Measurements from ENCODE around the gene CLHC1. TPM values are rescaled to one million over a fixed set of nuclear protein-coding genes. Genes with fewer than 3 reads are reported as not detected.
"Not testable (repeated sequence)": the region's sequence is repeated elsewhere in the genome, so short reads cannot be mapped to it uniquely, and the experiment has no call there.

The CLHC1 gene
- polyA plus RNA-seq, 3 donors: 16.6 to 33.0 (median 30.4) TPM

DNA sequence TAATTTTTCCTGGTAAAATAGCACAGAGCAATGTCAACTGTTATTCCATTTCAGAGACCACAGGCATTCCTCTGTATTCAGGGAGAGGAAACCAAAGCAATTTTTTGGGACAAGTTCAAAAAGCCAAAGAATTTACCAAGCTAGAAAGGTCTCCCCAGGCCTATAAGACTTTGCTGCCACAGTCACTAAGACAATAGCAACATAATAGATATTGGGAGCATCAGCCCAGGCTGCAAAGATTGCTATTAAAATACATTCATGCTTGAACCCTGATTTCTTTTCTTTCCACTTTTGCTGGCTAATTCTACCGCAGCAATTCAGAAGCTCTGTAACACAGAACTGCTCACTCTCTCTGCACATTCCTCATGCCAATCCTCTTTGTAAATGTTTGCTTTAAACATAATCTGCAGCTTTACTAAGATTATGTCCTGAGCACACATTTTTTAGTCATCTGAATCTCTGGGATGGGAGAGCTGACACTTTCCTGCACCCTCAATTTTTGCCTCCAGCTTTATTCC lies 76.3 kb downstream of the CLHC1 start:
- DNase-seq: no peak

DNA sequence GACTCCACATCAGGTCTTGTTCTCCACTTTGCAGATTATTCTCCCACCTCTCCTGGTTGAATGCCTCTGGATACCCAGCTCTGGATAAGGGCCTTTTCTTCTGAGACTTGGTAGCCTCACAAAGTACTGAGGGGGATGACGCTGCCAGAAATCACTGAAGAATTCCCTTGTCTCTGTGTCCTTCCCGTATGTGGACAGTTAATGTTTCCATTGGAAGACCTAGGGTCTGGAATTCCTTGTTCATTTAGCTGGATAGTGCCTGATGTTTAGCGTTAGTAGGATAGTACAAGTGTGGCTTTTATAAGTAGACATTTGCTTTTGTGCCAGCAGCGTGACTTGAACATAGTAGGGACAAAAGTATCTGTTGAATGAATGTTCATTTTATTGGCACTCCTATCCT lies 76.9 kb downstream of the CLHC1 start:
- no peak for DNase-seq

DNA sequence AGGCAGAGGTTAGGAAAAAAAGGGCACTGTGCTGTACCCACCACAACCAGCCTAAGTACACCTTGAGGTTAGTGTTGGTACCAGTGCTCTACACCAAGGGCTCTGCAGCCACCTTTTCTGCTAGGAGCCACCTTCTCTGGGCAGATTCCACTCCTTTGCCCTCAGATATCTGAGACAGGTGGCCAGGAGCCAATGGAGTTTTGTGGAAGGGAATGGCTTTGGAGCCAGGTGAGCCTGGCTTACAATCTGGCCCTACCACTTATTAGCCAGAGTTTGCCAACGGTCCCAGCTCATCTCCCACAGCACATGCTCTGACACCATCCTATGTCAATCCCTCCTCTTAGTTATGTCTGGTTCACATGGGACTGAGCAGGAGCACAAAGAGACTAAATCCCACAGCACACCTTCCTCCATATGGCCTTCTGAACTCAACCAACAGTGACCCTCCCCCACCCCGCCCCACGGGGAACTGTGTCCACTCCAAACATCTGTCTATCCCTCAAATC lies 77.5 kb downstream of the CLHC1 start:
- no peak for DNase-seq

DNA sequence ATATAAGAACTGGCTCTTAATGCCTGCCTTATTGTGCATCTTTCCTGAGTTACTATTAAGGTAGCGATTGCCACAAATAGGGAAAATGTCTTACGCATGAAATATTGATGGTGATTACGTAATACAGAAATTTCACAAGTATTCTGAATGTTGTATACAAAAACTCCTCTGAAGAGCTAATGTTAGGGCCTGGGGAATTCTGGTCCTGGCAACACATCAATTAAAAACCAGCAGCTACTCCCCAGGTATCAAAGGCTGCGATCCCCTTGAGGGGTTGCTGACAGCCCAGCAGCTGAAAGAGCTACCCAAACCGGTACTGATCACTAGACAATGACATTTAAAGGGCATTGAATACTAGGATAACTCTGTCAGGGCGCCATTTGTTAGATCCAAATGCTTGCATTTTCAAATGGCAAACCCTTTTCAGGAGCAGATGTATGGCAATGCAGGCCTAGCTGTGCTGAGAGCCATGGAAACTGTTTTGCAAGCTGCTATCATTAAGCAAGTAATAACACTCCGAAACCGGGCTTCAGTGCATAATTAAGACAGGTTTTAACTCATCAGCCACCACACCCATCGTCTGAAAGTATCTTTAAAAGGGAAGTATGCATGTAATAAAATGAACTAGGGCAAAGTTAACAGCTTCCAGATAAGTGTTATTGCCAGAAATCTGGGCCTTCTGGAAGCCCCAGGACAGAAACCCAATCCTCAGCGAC lies 78.4 kb downstream of the CLHC1 start:
- no peak for DNase-seq

DNA sequence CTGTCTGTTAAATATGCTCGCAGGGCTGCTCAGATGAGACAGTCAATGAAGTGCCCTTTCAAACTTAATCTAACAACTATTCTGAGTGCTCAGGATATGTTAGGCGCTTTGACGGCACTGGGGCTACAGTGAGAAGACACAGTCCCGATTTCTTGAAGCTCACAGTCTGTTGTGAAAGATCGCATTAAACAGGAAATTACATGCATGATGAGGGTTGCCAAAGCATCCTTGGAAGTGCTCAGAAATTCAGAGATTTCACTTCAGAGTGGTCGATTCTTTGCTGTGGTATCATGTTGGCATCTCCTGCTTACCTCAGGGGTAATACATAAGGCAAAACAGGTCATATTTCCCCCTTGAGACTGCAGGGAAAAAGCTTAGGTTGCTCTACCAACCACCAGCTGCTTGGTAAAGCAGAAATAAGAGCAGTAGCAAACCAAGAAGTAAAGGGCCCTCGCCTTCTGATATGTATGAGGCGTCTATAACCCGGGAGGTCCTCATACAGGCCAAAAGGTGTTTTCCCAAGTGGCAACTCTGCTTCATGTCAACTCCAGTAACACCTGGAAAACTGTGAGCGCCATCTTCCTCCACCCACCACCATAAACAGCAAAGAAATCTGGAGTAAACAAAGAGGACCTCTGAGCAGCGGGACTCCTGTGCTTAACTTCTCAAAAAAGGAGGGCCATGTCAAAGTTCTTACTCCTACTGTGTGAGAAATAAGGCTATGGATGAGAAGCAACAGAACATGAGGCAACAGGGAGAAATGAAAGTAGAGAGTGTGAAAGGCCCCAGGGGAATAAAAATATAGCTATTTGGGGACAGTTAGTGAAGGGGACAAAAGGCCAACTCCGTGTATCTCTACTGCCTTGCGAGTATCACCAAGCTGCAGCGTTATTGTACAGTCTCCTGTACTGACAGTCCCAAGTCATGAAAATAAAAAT lies 79.3 kb downstream of the CLHC1 start:
- no peak for DNase-seq

DNA sequence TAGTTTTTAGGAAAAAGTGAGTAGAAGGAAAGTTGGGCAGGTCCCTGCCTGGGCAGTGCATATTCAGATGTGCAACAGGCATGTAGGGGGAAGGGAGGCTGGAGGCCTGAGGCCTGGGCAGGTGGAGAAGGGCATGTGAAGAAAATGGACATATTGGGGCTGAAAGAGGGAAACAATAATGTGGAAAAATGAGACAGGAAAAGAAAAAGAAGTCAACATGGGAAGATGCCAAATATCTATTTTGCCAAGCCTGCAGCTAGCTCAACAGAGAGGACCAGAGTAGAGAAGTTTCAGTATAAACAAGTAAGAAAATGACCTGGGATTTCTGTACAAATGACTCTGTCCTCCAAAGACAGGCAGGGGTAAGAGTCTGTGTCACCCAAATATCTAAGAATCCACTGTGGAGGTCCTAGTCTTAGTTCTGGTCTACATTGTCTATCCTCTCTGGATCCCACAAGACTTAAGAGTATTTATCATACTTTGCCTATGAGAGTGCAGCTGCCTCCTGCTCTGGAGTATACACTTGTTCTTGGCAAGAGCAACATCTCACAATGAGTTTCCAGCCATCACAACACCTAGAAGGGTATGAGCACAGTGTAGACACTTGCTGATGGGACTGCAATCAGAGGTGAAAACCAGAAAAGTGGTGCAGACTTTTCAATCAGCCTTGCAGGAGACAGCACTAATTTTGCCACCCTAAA lies 80.2 kb downstream of the CLHC1 start:
- no peak for DNase-seq

DNA sequence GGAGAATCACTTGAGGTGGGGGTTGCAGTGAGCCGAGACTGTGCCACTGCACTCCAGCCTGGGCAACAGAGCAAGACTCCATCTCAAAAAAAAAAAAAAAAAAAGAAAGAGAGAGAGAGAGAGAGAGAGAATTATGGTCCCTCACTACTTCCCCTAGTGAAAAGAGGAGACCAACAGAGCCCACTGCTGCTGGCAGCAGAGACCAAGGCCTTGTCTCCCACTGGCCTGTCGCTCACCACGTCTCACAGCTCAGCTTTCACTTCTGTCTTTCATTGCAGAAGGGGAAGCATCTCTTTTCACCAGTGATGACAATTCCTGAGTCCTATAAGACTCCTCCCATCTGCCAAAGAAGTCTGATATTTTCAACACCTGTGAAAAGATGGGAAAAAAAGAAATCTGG lies 81.3 kb downstream of the CLHC1 start:
- DNase-seq: no peak

DNA sequence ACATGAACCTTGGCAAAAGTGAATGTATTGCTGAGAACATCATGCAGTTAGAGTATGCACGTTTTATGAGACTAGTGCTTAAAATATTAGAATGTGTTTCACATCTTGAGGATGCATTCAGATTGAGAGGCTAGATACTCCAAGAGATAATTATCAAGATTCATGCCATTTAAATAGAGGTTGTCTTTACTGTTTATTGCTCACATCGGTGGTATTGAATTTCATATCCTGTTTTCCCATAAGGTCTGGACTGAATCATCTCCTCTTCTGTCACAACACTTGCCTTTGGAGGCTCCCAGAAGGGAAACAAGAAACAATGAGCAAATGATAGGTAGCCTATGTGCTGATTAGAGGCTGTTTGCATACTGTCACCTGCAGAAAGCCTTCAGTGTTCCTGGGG lies 83.8 kb downstream of the CLHC1 start:
- DNase-seq: no peak

DNA sequence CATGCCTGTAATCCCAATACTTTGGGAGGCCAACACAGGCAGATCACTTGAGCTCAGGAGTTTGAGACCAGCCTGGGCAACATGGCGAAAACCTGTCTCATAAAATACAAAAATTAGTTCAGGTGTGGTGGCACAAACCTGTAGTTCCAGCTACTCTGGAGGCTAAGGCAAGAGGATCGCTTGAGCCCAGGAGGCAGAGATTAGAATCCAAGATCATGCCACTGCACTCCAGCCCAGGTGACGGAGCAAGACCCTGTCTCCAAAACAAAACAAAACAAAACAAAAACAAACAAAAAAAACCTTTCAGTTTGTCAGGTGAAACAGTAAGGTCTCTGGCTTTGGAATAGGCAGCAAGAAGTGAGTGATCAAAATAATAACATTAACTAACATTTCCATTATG lies 84.6 kb downstream of the CLHC1 start:
- no peak for DNase-seq

DNA sequence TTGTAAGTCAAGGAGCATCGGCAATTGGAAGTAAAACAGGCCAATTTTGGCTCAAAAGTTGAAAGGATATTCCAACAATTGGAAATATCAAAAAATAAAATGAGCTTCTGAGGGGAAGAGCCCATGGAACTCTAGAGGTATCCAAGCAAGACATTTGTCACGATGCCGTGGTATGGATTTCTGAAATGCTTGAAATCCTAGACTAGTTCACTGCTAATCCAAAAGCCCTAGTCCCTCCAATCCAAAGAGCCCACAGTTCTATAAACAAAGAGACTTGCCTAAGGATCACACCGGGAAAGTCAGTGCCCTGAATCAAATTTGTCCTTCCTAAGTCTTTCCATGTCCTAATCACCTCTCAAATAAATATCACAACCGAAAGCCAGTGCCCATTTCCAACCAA lies 85.1 kb downstream of the CLHC1 start:
- DNase-seq: no peak

DNA sequence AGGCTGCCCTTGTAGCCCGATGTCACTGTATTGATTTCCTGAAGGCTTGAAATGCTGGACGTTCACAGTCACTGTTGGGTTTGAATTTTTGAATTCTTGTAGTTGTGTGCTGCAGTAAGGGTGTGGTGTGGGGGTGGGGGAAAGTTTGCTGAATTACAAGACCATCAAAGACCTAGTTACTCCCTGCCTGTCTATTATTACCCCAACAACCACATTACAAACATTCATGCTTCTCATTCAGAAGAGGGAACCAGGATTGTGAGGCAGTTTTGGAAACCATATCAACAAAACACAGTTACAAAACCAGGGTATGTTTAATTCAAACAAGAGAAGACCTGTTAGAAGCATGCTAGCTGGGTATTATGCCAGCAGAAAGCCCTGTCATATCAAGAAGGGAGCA lies 85.8 kb downstream of the CLHC1 start:
- DNase-seq: no peak

DNA sequence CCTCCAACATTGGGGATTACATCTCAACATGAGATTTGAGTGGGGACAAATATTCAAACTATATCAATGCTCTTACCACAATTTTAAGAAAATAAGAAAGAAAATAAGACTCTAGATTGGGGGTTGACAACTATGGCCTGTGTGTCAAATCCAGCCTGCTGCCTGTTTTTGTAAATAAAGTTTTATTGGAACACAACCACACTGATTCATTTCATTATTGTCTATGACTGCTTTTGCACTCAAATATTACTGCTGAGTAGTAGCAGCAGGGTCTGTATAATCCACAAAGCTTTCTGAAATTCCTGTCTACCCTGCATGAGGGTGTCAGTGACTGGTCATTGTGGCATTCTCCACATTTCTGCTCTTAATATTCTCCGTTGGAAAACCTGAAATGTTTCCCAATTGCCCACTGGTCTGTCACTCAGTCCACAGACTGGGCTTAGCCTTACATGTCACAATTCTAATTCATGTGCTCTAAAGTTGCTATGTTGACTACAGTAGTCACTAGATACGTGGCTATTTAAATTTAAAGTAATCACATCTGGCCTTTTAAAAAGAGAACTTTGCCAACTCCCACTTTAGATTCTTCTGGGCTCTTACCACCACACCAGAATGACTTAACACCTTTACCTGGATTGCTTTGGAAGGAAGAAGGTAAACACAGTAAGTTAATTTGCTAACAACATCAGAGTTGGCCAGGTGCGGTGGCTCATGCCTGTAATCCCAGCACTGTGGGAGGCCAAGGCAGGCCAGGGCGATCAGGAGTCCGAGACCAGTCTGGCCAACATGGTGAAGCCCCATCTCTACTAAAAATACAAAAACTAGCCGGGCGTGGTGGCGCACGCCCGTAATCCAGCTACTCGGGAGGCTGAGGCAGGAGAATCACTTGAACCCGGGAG lies 86.9 kb downstream of the CLHC1 start:
- DNase-seq: no peak

DNA sequence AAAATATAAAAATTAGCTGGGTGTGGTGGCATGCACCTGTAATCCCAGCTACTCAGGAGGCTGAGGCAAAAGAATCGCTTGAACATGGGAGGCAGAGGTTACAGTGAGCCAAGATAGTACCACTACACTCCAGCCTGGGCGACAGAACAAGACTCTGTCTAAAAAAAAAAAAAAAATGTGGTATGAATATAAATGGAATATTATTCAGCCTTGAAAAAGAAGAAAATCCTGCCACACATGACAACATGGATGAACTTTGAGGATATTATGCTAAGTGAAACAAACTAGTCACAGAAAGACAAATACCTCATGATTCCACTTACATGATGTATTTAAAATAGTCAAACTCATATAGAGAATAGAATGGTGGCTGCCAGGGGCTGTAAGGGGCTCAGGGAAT lies 88.4 kb downstream of the CLHC1 start:
- not testable (repeated sequence) for DNase-seq

DNA sequence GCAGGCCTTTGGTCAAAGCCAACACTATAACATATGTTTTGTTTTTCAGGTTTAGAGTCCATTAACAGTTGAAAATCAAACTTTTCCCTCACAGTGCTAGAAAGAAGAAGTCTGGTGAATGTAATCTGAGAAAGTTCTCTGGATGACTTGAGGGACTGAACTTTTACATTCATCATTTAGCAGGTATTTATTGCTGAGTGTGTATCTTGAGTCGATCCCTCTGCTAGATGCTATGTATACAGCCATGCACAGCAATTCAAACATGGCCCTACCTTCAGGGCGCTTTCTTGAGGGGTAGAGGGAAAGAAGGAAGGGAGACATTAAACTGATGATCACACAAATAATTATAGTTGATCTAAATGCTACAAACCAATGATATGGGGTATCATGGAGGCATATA lies 89.6 kb downstream of the CLHC1 start:
- DNase-seq: no peak

DNA sequence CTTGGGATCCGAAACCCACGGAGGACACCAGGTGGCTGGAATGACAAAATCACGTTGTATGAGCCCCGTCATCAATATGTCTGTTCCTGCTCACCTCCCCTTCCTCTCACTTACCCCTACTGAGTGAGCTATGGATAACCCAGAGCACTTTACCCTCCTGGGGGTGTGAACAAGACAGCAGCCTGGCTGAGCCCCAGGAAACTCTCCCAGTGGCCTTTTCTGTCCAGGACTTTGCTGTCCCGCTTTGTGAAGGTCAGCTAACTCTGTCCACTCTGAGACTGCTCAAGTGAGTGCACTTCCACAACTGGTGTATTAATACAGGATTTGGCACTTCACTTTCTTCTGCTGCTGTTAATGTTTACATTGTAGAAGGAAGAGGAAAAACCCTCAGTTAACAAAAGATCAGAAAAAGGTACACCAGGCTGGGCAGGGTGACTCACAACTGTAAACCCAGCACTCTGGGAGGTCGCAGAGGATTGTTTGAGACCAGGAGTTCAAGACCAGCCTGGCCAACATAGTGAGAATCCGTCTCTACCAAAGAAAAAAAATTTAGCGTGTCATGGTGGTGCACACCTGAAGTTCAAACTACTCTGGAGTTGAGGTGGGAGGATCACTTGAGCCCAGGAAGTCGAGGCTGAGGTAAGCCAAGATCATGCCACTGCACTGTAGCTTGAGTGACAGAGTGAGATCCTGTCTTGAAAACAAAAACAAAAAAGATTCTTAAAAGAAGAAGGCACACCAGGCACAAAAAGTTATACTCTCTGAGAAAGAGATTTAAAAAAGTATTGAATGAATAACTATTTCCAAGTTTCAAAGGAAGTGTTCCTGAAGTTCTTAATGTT lies 90.3 kb downstream of the CLHC1 start:
- no peak for DNase-seq

DNA sequence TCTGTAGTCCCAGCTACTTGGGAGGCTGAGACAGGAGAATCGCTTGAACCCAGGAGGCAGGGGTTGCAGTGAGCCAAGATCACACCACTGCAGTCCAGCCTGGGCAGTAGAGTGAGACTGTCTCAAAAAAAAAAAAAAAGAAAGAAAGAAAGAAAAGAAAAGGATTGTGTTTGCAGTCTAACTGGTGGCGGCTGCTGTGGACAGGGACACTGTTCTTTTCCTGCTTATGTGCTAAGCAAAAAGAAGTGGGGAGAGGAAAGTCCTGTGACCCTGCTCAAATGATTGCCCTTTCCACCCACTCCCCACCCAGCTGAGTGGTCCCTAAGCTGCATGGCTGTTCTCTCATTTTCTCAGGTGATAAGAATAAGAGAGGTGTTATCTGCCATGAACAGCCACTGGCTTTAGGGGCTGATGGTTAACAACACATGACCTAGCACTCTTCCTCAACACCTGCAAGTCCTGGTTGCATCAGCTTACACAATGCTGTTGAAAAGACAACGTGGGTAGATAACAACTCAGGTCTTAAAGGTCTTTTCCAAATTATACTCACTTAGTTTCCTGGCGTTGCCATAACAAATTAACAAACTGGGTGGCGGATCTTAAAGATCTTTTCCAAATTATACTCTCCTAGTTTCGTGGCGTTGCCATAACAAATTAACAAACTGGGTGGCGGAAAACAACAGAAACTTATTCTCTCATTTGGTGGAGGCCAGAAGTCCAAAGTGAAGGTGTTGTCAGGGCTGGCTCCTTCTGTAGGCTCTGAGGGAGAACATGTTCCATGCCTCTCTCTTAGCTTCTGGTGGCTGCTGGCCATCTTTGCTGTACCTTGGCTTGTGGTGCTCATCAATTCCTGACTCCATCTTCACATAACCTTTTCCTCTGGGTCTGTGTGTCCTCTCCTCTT lies 91.5 kb downstream of the CLHC1 start:
- no peak for DNase-seq

DNA sequence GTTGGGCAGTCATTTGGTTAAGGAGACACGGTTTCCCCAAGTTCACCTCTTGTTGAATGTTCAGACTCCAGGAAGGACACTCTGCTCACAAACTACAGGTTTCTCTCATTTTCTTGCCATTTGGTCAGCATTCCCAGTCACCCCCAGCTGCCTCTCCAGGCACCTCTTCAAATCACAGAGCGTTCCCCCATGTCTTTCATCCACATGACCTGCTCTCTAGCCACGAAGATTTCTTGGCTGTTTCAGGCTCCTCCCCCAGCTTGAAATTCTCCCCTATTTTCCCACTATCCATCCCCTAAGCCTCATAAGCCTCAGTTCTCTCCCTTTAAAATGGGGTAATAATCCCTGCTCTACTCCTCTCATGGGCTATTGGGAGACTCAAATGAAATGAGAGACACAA lies 92.8 kb downstream of the CLHC1 start:
- DNase-seq: no peak

DNA sequence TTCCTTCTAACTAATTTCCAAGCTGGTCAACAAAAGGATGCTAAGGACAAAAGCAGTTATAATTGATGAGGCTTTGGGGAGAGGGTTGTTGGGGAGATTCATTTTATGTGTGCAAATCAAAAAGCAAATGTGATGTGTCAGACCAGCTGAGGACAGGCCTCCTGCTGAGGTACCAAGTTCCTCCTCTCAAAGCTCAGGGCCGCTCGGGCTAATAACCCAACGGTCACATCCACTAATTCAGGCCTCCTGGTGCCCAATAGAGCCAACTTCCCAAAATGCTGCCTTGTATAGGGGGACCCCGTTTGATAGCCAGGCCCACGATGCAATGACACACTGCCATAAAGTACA lies 93.2 kb downstream of the CLHC1 start:
- DNase-seq: no peak

Data from renal pelvis (tissue), 4 donors.